ENCODE measurements around the gene TBXAS1. TPM values are rescaled to one million over a fixed set of nuclear protein-coding genes. Genes with fewer than 3 reads are reported as not detected.

Gene TBXAS1
- total RNA-seq, 4 donors from 2014 or later = 6.2 to 23.0 (median 11.8) TPM

- Histone ChIP-seq H3K27me3 (no peaks in the 10 kb centered on the region), H3K36me3 (no peaks in the 10 kb centered on the region), H3K4me1 (no peaks in the 10 kb centered on the region), H3K27ac (no peak overlapping the region), H3K4me3 (no peak overlapping the region), H3K9me3 (no peaks in the 10 kb centered on the region)
- ATAC-seq = no peak
- WGBS, 2 donors (ENCODE audit: low coverage in 1 of 2) = 88 to 100% methylated on average over 1 to 3 of the region's 3 CpGs
- TF ChIP-seq POLR2AphosphoS5 (IDR thresholded peaks at IDR 0.05) (no peak), EP300 (IDR thresholded peaks at IDR 0.05) (no peak), POLR2A (IDR thresholded peaks at IDR 0.05) (no peak), CTCF (IDR thresholded peaks at IDR 0.05) (no peak)
These were observed 22.1 kb upstream of the TBXAS1 start for GRCh38 chr7:139807009-139807408.

- H3K27ac ChIP-seq = no peak overlapping the region
- H3K4me1 ChIP-seq = no peaks in the 10 kb centered on the region
- TF ChIP-seq POLR2A (IDR thresholded peaks at IDR 0.05) = no peak
- no peak for TF ChIP-seq EP300 (IDR thresholded peaks at IDR 0.05)
- TF ChIP-seq CTCF (IDR thresholded peaks at IDR 0.05) = no peak
- TF ChIP-seq POLR2AphosphoS5 (IDR thresholded peaks at IDR 0.05) = no peak
- no peak for ATAC-seq
- no peak overlapping the region for H3K4me3 ChIP-seq
- 54 to 57% methylated on average over 3 of the region's 3 CpGs for WGBS, 2 donors (ENCODE audit: low coverage in 1 of 2)
- no peaks in the 10 kb centered on the region for H3K36me3 ChIP-seq
- H3K9me3 ChIP-seq = no peaks in the 10 kb centered on the region
- no peaks in the 10 kb centered on the region for H3K27me3 ChIP-seq
These were observed 20.6 kb upstream of the TBXAS1 start for GRCh38 chr7:139808427-139808826.

GRCh38 chr7:139808846-139809442 lies 20.1 kb upstream of the TBXAS1 start:
- no peaks in the 10 kb centered on the region for H3K4me1 ChIP-seq
- no peaks in the 10 kb centered on the region for H3K36me3 ChIP-seq
- TF ChIP-seq POLR2AphosphoS5 (IDR thresholded peaks at IDR 0.05) (no peak), EP300 (IDR thresholded peaks at IDR 0.05) (no peak), POLR2A (IDR thresholded peaks at IDR 0.05) (no peak)
- no peaks in the 10 kb centered on the region for H3K27me3 ChIP-seq
- no peak overlapping the region for H3K4me3 ChIP-seq
- H3K27ac ChIP-seq = no peak overlapping the region
- H3K9me3 ChIP-seq = no peaks in the 10 kb centered on the region
- ATAC-seq = no peak

GRCh38 chr7:139811066-139811465 lies 18.0 kb upstream of the TBXAS1 start:
- no peak for ATAC-seq
- no peaks in the 10 kb centered on the region for H3K27me3 ChIP-seq
- no peak for TF ChIP-seq POLR2A (IDR thresholded peaks at IDR 0.05)
- no peaks in the 10 kb centered on the region for H3K4me1 ChIP-seq
- 66 to 79% methylated on average over 2 of the region's 2 CpGs for WGBS, 2 donors (ENCODE audit: low coverage in 1 of 2)
- H3K4me3 ChIP-seq = no peak overlapping the region
- no peaks in the 10 kb centered on the region for H3K9me3 ChIP-seq
- H3K36me3 ChIP-seq = no peaks in the 10 kb centered on the region
- no peak overlapping the region for H3K27ac ChIP-seq

- Histone ChIP-seq H3K27me3 (no peaks in the 10 kb centered on the region), H3K36me3 (no peaks in the 10 kb centered on the region), H3K4me1 (no peaks in the 10 kb centered on the region), H3K9me3 (no peaks in the 10 kb centered on the region), H3K4me3 (no peak overlapping the region), H3K27ac (no peak overlapping the region)
- TF ChIP-seq POLR2AphosphoS5 (IDR thresholded peaks at IDR 0.05) (no peak), EP300 (IDR thresholded peaks at IDR 0.05) (no peak)
- no peak for ATAC-seq
- WGBS, 2 donors (ENCODE audit: low coverage in 1 of 2) = 88 to 93% methylated on average over 6 of the region's 6 CpGs
These were observed 15.9 kb upstream of the TBXAS1 start for GRCh38 chr7:139813151-139813550.

GRCh38 chr7:139813689-139814088 lies 15.4 kb upstream of the TBXAS1 start:
- no peaks in the 10 kb centered on the region for H3K4me1 ChIP-seq
- TF ChIP-seq POLR2A (IDR thresholded peaks at IDR 0.05) = no peak
- no peak for TF ChIP-seq POLR2AphosphoS5 (IDR thresholded peaks at IDR 0.05)
- no peak for TF ChIP-seq CTCF (IDR thresholded peaks at IDR 0.05)
- no peak for TF ChIP-seq EP300 (IDR thresholded peaks at IDR 0.05)
- ATAC-seq = no peak
- WGBS, 2 donors (ENCODE audit: low coverage in 1 of 2) = 72 to 78% methylated on average over 2 of the region's 2 CpGs
- H3K27ac ChIP-seq = no peak overlapping the region
- no peaks in the 10 kb centered on the region for H3K36me3 ChIP-seq
- no peak overlapping the region for H3K4me3 ChIP-seq
- H3K27me3 ChIP-seq = no peaks in the 10 kb centered on the region
- no peaks in the 10 kb centered on the region for H3K9me3 ChIP-seq
